Fibroblast of pulmonary artery (primary cell): Measurements from ENCODE around the gene CD160.

ENCODE experiments used
- DNase-seq: peaks from one replicate; pipeline ENCODE4 v3.0.0-alpha.2; 2010; ENCODE audit warnings: low read depth
- H3K4me3 ChIP-seq: replicated peaks from 2 replicates; pipeline ENCODE4 v1.5.1; 2011; ENCODE audit warnings: low read depth, mild to moderate bottlenecking, control low read depth, low read length, moderate library complexity
- TF ChIP-seq, protein P1 (sequence below): IDR thresholded peaks from 2 replicates; pipeline ENCODE4 v1.5.1; 2011; ENCODE audit warnings: mild to moderate bottlenecking, control low read depth, low read length, inconsistent platforms; ENCODE audit errors: missing control alignments

CD160 gene

GRCh38 chr1:145729196-145729595 is 9.9 kb downstream of the CD160 start:
- peak; percentile 21 for DNase-seq
- TF ChIP-seq, protein P1, sequence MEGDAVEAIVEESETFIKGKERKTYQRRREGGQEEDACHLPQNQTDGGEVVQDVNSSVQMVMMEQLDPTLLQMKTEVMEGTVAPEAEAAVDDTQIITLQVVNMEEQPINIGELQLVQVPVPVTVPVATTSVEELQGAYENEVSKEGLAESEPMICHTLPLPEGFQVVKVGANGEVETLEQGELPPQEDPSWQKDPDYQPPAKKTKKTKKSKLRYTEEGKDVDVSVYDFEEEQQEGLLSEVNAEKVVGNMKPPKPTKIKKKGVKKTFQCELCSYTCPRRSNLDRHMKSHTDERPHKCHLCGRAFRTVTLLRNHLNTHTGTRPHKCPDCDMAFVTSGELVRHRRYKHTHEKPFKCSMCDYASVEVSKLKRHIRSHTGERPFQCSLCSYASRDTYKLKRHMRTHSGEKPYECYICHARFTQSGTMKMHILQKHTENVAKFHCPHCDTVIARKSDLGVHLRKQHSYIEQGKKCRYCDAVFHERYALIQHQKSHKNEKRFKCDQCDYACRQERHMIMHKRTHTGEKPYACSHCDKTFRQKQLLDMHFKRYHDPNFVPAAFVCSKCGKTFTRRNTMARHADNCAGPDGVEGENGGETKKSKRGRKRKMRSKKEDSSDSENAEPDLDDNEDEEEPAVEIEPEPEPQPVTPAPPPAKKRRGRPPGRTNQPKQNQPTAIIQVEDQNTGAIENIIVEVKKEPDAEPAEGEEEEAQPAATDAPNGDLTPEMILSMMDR, result no peak
- no peak overlapping the region for H3K4me3 ChIP-seq

GRCh38 chr1:145729666-145730436 is 10.6 kb downstream of the CD160 start:
- no peak for DNase-seq
- no peak overlapping the region for H3K4me3 ChIP-seq
- TF ChIP-seq, protein P1, result no peak

DNA sequence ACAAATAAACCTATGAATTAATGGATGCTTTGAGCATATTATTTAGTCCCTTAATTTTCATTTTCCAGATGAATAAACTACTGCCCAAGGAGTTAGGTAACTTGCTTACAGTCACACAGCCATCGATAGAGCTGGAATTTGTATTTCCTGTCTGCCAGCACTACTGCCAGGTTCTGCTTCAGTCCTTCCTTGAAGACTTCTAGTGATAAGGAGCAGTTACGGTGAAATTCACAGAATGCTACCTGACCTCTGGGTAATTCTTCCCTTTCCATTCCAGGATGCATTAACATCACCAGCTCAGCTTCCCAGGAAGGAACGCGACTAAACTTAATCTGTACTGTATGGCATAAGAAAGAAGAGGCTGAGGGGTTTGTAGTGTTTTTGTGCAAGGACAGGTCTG is 11.2 kb downstream of the CD160 start:
- no peak overlapping the region for H3K4me3 ChIP-seq
- TF ChIP-seq, protein P1, result no peak
- DNase-seq, result no peak

DNA sequence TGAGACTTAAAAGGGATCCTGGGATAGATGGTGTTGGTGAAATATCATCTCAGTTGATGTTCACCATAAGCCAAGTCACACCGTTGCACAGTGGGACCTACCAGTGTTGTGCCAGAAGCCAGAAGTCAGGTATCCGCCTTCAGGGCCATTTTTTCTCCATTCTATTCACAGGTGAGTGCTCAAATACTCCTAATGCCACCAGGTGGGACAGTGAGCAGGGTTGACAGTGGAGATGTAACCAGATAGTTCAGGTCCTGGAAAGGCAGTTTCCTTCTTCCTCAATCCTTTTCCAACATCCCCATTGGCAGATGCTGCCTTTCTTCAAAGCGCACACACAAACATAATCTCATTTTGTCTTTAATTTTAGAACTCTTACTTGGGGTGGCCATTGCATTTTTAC is 11.6 kb downstream of the CD160 start:
- H3K4me3 ChIP-seq, result no peak overlapping the region
- DNase-seq, result no peak
- TF ChIP-seq, protein P1, result no peak

DNA sequence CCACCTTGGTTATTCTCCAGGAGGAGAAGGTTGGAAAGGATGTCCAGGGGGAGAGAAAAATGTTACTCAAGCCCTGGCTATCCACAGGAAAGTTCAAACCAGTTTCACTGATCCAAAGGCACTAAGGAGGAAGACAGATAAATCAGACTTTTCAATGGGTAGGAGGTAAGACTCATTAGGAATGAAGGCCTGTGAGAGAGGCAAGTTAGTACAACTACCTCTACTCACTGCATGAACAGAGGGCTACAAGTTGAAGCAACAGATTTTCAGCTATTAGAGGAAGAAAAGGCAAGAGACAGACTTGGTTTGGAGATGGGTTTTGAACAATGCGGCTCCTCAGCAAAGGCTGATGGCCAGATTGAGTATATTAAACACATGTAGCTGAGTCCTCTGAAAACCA is 16.9 kb downstream of the CD160 start:
- TF ChIP-seq, protein P1, result no peak
- no peak overlapping the region for H3K4me3 ChIP-seq
- DNase-seq, result no peak

- TF ChIP-seq, protein P1, result no peak
- H3K4me3 ChIP-seq, result no peak overlapping the region
- DNase-seq, result peak; percentile 51
These were observed 21.0 kb downstream of the CD160 start for GRCh38 chr1:145740269-145740668.
